SIG-M5 treated with dmso at 0.1 percent for 504 hours (cell line): ENCODE measurements around the gene TBC1D22A.

Experiments
- DNase-seq: peaks from one replicate; lab custom pipeline; 2025; ENCODE audit not compliant: unreplicated experiment; lab: John Stamatoyannopoulos, UW

TBC1D22A gene

GRCh38 chr22:47051441-47052071 is 289.1 kb downstream of the TBC1D22A start:
- no peak for DNase-seq

GRCh38 chr22:47052236-47053012 is 290.0 kb downstream of the TBC1D22A start:
- no peak for DNase-seq

DNA sequence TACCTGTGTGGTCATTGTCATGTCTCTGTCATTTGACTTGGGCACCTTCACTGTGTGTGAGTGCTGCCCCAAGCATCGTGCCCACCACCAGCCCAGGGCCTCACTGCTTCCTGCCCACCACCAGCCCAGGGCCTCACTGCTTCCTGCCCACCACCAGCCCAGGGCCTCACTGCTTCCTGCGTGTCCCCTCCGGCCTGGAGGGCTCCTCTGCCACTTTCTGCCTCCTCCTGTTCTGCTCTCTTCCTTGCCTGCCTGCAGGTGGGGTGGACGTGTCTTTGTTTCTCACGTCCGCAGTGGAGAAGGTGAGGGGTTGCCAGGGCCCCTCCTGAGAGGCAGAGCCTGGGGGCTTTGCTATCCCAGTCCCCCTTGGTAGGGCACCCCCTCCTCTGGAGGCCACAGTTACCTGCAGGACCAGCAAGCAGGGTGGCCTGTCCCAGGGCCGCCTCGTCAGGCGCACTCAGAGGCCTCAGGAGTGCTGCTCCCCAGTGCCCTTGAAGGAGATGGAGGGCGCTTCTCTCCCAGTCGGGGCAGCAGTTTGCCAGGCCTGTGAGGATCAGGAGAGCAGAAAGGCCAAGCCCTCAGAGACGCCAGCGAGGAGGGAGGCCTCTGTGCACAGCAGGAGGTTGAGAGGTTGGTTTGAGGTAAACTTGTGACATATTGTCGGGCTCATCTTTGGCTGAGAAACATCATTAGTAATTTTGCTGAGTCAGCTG is 290.7 kb downstream of the TBC1D22A start:
- no peak for DNase-seq

DNA sequence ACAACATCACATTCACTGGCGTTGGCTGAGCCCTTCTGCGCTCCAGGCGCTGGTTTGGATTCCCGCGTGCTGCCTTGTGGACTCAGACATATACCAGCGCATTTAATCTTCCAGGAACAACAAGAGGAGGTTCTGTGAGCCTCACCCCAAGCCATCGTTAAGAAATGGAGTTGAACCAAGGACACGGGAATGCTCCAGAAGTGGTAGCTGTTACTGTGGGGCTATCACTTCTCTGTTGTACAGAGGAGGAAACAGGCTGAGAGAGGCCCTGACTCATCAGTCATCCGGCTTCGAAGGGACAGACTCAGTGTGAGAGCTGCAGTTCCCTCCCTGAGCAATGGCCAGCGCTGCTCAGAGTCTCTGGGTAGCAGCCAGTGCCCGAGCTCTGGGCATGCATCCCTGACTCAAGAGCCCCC is 291.3 kb downstream of the TBC1D22A start:
- no peak for DNase-seq

GRCh38 chr22:47054231-47055072 is 292.0 kb downstream of the TBC1D22A start:
- no peak for DNase-seq

GRCh38 chr22:47055073-47055355 is 292.6 kb downstream of the TBC1D22A start:
- no peak for DNase-seq

GRCh38 chr22:47055461-47055860 is 293.0 kb downstream of the TBC1D22A start:
- no peak for DNase-seq

- DNase-seq: no peak
Measured at GRCh38 chr22:47055921-47056320, 293.5 kb downstream of the TBC1D22A start.

DNA sequence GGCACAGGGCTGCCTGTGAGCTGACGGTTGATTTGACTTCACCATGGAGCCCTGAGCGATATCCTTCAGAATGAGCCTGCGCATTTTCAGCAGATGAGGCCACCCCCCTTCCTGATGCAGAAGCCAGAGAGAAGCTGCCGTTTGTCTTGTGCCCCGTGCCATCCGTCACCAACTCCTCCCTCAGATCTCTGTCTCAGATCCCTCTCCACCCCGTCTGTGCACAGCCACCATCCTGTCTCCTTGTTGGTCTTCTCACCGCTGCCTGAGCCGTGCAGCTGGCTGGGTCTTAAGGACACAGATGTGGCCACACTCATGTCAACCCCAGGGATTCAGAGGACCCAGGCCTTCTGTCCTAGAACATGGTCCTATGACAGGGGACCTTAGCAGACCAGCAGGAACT is 293.9 kb downstream of the TBC1D22A start:
- DNase-seq: no peak

GRCh38 chr22:47056776-47057470 is 294.5 kb downstream of the TBC1D22A start:
- no peak for DNase-seq

DNA sequence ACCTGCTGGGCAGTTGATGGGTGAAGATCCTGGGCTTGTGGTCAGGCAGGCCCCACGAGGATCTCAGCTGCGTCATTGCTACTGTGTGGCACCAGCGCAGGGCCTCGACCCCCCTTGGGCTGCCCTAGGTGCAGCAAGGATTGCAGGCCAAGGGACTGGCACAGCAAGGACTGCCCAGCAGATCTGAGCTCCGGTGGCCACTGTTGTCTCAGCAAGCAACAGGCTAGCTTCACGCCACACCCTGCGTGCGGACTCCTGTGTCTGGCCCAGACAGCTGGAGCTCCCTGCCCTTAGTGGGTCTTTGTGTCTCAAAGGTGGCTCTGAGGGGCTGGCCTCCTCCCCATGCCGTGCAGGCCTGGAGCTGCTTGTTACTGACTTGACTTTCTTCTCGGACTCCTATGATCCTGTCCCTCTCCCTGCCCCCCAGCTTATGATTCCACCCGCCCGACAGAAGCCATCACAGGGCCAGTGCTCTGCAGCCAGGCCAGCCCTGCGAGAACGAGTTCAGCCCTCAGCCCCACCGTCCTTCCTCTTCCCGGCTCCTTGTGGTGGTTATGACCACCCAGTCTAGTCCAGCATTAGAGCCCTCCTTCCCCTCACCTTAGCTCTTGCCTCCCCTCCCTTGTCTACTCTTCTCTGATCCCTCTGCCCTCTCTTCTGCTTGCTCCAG is 295.6 kb downstream of the TBC1D22A start:
- DNase-seq: no peak

DNA sequence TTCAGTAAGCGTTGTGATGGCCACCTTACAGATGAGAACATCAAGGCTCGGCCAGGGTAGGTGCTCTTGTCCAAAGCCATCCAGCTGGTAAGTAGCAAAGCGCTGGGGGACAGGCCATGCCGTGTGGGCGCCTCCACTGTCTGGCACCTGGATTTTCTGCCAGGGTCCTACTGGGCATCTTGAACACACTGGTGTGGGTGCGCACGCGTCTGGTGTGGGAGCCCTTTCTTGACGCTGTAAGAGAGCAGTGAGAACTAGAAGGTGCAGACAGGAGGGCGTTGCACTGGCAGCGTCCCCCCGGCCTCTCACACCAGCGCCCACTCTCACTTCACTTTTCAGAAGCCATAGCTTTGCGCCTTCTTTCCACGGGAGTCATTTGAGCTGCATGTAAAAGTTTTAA is 296.6 kb downstream of the TBC1D22A start:
- no peak for DNase-seq

DNA sequence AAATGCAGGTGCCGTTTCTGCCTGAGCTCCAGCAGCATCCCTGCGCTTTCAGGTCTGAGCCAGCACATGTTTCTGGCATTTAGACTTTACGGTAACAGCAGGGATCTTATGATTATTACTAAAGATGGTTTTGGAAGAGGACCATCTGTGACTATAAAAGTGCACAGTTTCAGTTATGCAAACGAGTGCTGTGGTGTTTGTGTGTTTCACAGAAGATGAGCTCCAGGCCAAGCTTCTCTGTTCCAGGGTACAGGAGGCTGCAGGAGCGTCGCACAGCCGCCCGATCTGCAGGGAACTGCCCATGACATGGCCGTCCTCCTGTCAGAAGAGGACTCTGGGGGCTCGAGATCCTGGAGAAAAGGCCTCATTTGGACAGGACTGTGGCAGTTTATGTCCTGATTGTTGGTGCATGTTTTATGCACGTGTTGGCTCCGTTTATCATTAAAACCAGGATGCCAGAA is 297.3 kb downstream of the TBC1D22A start:
- DNase-seq: no peak

DNA sequence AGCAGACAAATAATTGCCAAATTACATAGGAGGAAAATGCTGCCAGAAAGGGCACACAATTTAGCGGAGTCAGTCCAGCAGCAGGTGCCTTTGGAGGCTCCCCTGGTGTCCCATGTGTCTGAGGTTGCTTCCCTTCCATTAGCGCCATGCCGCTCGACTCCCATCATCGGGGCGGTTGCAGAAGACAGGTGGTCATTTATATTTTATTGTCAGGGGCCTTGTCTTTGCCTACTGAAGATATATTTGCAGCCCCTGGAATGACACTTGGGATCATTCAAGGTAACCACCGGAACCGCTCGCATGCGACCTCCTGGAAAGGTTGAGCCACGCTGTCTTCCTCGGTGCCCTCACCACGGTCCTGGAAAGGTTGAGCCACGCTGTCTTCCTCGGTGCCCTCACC is 298.3 kb downstream of the TBC1D22A start:
- no peak for DNase-seq

GRCh38 chr22:47061226-47061625 is 298.8 kb downstream of the TBC1D22A start:
- no peak for DNase-seq

DNA sequence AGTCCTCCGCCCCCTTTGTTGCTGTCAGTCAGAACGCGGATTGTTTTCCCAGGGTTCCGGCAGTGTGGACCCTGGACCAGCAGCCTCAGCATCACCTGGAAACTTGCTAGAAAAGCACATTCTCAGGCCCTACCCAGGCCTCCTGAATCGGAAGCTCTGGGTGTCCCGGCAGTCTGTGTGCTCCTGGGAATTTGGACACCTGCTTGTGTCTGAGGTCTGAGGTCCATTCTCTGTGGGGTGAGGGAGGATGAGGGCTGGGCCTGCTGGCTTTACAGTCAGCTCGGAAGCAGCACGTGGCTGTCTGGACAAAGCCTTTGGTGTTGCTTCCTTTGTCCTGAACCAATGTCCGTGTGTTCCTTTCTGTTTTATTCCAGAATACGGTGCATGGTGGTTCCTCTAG is 299.7 kb downstream of the TBC1D22A start:
- no peak for DNase-seq

DNA sequence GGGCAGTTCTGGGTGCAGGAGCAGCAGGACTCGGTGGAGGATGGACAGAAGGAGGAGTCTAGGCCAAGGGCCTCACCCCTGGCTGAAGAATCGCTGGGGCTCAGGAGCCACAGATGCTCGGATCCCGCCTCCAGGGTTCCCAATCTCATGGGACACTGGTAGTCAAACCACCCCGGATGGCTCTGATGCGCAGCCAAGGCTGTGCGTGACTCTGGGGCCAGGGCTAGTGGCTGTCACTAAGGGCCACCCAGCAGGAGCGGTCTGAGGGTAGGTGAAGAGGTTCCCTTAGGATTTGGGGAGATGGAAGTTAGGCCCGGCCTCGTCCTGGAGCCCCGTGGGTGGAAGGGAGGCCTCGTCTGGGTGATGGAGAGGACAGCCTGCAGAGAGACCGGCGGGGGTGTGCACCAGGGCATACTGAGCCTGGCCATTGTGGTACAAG is 300.6 kb downstream of the TBC1D22A start:
- no peak for DNase-seq

GRCh38 chr22:47063606-47064005 is 301.2 kb downstream of the TBC1D22A start:
- DNase-seq: no peak

DNA sequence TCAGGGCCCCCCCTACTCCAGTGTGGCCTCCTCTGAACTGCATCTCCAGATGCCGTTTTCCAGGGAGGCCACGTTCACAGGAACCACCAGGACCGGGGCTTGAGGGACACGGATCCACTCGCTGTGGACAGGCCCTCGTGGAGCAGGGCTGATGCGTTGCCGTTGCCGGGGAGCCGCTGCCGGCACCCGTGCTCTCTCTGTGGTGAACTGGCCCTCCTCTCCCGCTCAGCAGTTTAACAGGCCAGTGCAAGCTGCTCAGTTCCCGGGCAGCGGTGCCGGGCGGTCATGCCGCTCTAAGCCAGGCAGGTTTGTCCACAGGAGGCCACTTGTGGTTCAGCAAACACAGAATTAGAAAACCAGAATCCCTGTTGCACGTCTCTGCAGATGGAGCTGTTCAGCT is 301.6 kb downstream of the TBC1D22A start:
- DNase-seq: no peak

DNA sequence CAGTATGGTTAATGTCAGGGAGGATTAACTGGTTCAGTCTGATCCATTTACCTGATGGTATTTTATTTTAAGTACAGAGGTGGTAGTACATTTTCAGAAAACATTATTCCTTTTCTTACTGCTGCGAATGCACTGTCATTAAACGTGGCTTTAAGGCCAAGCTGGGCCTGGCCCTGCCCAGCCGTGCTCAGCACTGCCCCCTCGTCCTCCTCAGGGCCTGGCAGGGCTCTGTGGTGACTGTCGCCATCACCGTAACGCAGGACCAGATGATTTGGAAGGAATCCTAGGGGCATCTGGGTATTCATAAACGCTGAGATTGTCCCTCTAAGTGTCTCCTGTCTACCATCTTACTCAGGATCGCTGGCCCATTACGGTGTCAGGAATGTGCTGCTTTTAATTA is 302.0 kb downstream of the TBC1D22A start:
- DNase-seq: no peak
